Measurements from ENCODE around the gene PSME3.

Gene PSME3

GRCh38 chr17:42814633-42815399, 18.4 kb upstream of the PSME3 start:
- DNase-seq (ENCODE audit: low spot score) (no peak), FAIRE-seq (no peak)

- peak; percentile 50 for DNase-seq (ENCODE audit: low spot score)
- FAIRE-seq: no peak
Measured at GRCh38 chr17:42817866-42818265, 15.3 kb upstream of the PSME3 start.

DNA sequence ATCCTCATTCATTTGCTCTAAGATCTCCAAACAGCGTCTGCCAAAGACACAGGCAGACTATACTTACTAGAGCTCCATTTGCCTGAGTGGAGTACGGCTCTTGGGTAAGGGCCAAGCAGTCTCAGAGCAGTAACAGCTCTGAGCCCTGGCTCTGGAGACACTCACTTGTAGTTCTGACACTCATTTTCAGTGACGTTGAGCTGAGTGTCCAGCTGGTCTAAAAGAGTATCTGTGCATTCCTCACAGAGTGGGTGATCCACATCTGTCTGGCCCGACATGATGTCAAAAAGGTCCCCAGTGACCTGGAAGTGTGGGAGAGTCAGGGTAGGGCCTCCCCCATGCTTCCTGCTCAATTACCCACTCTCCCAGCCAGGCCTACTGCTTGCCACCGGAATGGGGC, 14.8 kb upstream of the PSME3 start:
- FAIRE-seq: no peak
- DNase-seq (ENCODE audit: low spot score): no peak

DNA sequence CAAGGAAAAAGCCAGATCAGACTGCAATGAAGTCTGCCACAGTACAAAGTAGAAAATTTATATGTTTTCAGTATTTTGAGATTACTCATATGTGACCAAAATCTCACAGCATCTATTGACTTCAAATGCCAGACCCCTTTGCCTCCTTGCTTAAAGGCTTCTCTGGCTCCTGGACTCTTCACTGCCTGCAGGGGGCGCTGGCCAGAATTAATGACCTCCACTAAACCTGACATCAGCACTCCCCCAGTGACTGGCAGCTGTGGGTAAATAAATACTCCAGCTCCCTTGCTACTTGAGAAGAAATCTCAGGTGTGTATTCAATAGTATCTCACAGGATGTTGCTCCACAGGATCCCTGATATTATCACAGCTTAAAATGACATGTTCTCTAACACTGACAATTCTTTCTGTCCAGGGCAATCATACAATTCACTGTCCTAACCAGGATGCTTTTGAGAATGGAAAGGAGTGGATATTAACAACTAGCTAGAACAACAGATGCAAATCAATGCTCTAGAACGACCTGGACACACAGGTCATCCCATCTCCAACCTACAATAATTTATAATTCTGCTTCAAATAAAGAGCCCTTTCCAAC, 13.2 kb upstream of the PSME3 start:
- FAIRE-seq: no peak
- DNase-seq (ENCODE audit: low spot score): peak; percentile 35

DNA sequence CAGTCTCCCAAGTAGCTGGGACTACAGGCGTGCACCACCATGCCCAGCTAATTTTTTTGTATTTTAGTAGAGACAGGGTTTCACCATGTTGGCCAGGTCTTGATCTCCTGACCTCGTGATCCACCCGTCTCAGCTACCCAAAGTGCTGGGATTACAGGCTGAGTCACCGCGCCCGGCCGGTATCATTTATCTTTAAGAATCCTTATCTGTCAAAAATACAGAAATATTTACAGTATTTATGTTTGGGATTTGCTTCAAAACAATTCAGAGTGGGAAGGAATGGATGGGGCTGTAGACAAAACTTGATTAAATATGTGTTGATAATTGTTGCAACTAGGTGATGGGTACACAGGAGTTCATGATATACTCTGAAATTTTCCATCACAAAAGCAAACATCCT, 12.0 kb upstream of the PSME3 start:
- DNase-seq (ENCODE audit: low spot score): no peak
- FAIRE-seq: no peak

GRCh38 chr17:42827472-42827871, 5.7 kb upstream of the PSME3 start:
- FAIRE-seq: no peak
- no peak for DNase-seq (ENCODE audit: low spot score)

GRCh38 chr17:42830971-42831370, 2.2 kb upstream of the PSME3 start:
- no peak for FAIRE-seq

DNA sequence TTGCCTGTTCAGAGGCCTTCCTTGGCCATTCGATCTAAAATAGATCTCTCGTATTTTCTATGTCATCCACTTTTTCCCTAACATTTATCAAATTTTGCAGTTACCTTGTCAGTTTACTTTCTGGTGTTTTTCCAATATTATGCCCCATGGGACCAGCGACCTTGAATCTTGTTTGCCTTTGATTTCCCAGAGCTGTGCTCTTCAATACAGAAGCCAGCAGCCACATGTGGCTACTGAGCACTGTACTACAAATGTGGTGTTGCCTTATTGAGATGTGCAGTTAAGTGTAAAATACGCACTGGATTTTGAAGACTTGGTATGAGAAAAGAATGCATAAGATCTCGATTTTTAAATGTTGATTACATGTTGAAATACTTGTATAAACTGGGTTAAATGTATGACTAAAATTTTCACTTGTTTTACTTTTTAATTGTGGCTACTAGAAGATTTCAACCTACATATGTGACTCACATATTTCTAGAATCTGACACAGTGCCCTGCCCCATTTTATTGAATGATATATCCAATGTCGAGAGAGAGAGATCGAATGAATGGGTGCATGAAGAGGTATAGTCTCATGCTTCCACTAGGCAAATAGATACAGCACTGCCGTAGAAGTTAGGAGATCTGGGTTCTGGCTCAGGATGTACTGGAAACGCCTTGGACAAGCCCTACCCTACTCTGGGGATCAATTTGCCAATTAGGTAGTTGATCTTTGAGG, 824 bp upstream of the PSME3 start:
- DNase-seq (ENCODE audit: low spot score) (no peak), FAIRE-seq (no peak)

More at GRCh38 chr17:42830971-42831370, 2.2 kb upstream of the PSME3 start:
- DNase-seq (ENCODE audit: low spot score): no peak

- no peak for FAIRE-seq
- DNase-seq (ENCODE audit: low spot score): no peak
Measured at GRCh38 chr17:42833767-42834422, 698 bp downstream of the PSME3 start.

DNA sequence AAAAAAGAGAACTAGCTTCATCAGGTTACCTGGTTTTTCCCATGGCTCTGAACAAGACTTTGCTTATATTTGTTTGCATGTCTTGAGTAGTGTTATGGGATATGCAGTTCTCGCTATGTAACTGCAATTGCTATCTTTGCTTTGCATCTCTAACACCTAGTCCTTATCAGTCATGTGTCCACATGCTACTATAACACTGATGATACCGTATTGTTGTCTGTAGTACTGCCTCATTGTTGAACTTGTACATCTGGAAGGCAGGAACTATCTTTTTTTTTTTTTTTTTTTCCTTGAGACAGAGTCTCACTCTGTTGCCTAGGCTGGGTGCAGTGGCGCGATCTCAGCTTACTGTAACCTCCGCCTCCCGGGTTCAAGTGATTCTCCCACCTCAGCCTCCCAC, 2.5 kb downstream of the PSME3 start:
- no peak for FAIRE-seq
- no peak for DNase-seq (ENCODE audit: low spot score)

- DNase-seq (ENCODE audit: low spot score) (no peak), FAIRE-seq (no peak)
Measured at GRCh38 chr17:42841975-42842685, 8.9 kb downstream of the PSME3 start.

- peak; percentile 41 for DNase-seq (ENCODE audit: low spot score)
- no peak for FAIRE-seq
Measured at GRCh38 chr17:42843358-42843934, 10.2 kb downstream of the PSME3 start.

- no peak for DNase-seq (ENCODE audit: low spot score)
- FAIRE-seq: no peak
Measured at GRCh38 chr17:42844271-42844670, 11.1 kb downstream of the PSME3 start, which contains the start of gene AOC2. AOC2 (plus strand) TSS chr17:42844580; CDS start chr17:42844627, 47 bp downstream.

DNA sequence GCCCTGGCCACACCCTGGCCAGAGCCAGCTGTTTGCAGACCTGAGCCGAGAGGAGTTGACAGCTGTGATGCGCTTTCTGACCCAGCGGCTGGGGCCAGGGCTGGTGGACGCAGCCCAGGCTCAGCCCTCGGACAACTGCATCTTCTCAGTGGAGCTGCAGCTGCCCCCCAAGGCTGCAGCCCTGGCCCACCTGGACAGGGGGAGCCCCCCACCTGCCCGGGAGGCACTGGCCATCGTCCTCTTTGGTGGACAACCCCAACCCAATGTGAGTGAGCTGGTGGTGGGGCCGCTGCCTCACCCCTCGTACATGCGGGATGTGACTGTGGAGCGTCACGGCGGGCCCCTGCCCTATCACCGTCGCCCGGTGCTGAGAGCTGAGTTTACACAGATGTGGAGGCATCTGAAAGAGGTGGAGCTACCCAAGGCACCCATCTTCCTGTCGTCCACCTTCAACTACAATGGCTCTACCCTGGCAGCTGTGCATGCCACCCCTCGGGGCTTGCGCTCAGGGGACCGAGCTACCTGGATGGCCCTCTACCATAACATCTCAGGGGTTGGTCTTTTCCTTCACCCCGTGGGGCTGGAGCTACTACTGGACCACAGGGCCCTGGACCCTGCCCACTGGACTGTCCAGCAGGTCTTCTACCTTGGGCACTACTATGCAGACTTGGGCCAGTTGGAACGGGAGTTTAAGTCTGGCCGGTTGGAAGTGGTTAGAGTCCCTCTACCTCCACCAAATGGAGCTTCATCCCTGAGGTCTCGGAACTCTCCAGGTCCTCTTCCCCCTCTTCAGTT, 11.8 kb downstream of the PSME3 start:
- DNase-seq (ENCODE audit: low spot score): no peak
- no peak for FAIRE-seq

DNA sequence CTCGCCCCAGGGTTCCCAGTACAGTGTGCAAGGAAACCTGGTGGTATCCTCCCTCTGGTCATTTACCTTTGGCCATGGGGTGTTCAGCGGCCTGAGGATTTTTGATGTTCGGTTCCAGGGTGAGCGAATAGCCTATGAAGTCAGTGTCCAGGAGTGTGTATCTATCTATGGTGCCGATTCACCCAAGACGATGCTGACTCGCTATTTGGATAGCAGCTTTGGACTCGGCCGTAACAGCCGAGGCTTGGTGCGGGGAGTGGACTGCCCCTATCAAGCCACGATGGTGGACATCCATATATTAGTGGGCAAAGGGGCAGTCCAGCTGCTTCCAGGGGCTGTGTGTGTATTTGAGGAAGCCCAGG, 12.3 kb downstream of the PSME3 start:
- no peak for FAIRE-seq
- peak; percentile 20 for DNase-seq (ENCODE audit: low spot score)

DNA sequence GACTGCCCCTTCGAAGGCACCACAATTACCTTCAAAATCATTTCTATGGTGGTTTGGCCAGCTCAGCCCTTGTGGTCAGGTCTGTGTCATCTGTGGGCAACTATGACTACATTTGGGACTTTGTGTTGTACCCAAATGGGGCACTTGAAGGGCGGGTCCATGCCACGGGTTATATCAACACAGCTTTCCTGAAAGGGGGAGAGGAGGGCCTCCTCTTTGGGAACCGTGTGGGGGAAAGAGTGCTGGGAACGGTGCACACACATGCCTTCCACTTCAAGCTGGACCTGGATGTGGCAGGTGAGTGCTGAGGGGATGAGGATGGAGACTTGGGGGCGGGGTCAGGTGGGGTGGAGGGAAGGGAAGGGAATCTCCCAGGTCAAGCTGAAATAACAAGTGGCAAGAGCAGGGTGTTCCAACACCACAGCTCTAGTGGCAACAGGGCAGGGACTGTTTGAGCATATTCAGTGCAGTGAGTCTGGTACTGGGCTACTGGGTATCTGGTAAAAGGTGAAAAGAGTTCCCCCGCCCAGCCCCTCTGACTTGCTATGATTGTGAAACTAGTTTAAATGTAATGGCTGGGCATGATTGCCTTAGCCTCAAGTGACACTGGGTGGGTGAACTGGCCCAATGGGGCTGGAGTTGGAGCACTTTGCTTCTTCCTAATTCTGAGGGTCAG, 12.9 kb downstream of the PSME3 start:
- DNase-seq (ENCODE audit: low spot score) (peak; percentile 46), FAIRE-seq (no peak)

- DNase-seq (ENCODE audit: low spot score) (no peak), FAIRE-seq (no peak)
Measured at GRCh38 chr17:42846594-42847280, 13.5 kb downstream of the PSME3 start.

GRCh38 chr17:42848093-42848492, 14.9 kb downstream of the PSME3 start:
- DNase-seq (ENCODE audit: low spot score) (no peak), FAIRE-seq (no peak)

GRCh38 chr17:42849031-42849430, 15.8 kb downstream of the PSME3 start:
- DNase-seq (ENCODE audit: low spot score) (no peak), FAIRE-seq (no peak)
